GM11168 (cell line): ENCODE results near the gene TMEM134.
"Not testable (repeated sequence)": the region's sequence is repeated elsewhere in the genome, so short reads cannot be mapped to it uniquely, and the experiment has no call there.

Experiments
- in situ Hi-C: fragments of 300-500 bp; cut with MboI; formaldehyde crosslinking; loops from one replicate; pipeline ENCODE4 v1.12.0; 2022; ENCODE audit warnings: low sequenced_read_pairs; ENCODE audit not compliant: unreplicated experiment

TMEM134 gene

DNA sequence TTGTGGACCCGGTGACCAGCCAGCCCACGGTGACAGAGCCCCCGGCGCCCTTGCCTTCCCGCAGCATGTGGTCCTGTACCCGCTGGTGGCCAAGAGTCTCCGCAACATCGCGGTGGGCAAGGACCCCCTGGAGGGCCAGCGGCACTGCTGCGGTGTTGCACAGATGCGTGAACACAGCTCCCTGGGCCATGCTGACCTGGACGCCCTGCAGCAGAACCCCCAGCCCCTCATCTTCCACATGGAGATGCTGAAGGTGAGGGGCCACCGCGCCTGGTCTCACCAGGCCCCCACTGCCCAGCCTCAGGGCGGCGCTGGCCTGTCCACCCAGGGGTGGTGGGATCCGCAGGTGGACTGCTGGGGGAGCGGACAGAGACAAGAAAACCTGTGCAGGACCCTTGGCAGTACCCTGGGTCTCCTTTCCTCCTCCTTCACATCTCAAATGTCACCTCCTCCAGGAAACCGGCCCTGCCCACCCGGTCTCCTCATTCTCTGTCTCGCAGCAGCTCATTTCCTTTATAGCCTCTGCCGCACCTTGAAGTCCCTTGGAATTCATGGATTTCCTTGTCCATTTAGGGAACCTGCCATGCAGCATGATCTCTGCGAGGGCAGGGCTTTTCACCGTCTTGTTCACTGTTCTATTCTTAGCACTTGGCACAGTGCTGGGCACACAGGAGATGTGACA lies 20.3 kb upstream of the TMEM134 start:
- in situ Hi-C loops, result no loop called here

DNA sequence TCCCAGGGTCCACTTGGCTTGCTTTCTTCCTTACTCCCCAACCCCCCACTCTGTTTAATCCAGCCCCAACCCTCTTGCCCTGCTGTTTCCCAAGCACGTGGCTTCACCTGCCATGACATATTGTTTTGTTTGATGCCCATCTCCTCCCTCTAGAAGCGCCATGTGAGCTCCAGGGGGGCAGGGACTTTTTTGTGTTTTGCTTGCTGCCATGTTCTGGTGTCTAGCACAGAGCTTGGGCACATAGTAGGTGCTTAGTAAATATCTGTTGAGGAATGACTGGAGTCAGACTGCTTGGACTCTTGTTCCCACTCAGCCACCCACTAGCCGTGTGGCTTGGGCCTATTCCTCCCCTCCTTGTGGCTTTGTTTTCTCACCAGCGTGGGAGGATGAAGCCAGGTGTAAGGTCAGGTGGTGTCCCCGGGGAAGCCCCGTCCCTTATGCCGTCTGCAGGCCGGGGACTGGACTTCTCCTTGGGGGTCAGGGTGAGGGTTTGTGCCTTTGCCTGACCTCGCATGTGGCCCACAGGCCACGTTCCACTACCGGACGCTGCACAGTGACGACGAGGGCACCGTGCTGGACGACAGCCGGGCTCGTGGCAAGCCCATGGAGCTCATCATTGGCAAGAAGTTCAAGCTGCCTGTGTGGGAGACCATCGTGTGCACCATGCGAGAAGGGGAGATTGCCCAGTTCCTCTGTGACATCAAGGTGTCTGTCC lies 17.6 kb upstream of the TMEM134 start:
- in situ Hi-C loops, result no loop called here

- in situ Hi-C loops, result not testable (repeated sequence)
Measured at GRCh38 chr11:67485873-67486361, 16.9 kb upstream of the TMEM134 start.

- in situ Hi-C loops, result no loop called here
Measured at GRCh38 chr11:67484847-67485311, 15.8 kb upstream of the TMEM134 start.

GRCh38 chr11:67483831-67484665 lies 15.0 kb upstream of the TMEM134 start:
- in situ Hi-C loops, result no loop called here

- in situ Hi-C loops, result no loop called here
Measured at GRCh38 chr11:67482827-67483798, 14.1 kb upstream of the TMEM134 start, which contains the start of gene AIP. AIP (plus strand) TSS chr11:67483026; CDS start chr11:67483159, 133 bp downstream.

- in situ Hi-C loops, result no loop called here
Measured at GRCh38 chr11:67482275-67482826, 13.3 kb upstream of the TMEM134 start.

DNA sequence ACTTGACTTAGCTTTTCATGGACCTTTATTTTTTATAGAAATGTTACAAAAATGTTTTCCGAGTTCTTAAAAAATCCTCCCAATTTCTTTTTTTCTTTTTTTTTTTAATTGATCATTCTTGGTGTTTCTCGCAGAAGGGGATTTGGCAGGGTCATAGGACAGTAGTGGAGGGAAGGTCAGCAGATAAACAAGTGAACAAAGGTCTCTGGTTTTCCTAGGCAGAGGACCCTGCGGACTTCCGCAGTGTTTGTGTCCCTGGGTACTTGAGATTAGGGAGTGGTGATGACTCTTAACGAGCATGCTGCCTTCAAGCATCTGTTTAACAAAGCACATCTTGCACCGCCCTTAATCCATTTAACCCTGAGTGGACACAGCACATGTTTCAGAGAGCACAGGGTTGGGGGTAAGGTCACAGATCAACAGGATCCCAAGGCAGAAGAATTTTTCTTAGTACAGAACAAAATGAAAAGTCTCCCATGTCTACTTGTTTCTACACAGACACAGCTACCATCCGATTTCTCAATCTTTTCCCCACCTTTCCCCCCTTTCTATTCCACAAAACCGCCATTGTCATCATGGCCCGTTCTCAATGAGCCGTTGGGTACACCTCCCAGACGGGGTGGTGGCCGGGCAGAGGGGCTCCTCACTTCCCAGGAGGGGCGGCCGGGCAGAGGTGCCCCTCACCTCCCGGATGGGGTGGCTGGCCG lies 8.4 kb upstream of the TMEM134 start:
- in situ Hi-C loops, result not testable (repeated sequence)

DNA sequence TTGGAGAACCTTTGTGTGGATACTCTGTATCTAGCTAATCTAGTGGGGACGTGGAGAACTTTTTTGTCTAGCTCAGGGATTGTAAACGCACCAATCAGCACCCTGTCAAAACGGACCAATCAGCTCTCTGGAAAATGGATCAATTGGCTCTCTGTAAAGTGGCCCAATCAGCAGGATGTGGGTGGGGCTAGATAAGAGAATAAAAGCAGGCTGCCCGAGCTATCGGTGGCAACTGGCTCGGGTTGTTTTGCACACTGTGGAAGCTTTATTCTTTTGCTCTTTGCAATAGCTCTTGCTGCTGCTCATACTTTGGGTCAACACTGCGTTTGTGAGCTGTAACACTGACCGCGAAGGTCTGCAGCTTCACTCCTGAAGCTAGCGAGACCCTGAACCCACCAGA lies 7.6 kb upstream of the TMEM134 start:
- in situ Hi-C loops, result not testable (repeated sequence)

DNA sequence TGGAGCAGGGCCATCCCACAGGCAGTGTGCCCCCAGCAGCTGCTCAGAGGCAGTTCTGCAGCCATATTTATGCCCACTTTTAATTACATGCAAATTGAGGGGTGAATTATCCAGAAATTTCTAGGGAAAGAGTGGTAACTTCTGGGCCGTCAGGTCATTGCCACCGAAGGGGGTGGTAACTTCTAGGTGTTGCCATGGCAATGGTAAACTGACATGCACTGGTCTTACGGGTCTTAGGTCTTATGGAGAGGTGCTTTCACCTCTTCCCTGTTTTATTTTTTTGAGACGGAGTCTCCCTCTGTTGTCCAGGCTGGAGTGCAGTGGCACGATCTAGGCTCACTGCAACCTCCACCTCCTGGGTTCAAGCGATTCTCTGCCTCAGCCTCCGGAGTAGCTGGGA lies 3.8 kb upstream of the TMEM134 start:
- in situ Hi-C loops, result no loop called here

- in situ Hi-C loops, result no loop called here
Measured at GRCh38 chr11:67470337-67471002, 1.4 kb upstream of the TMEM134 start.

GRCh38 chr11:67469508-67469811 lies 409 bp upstream of the TMEM134 start:
- in situ Hi-C loops, result no loop called here

DNA sequence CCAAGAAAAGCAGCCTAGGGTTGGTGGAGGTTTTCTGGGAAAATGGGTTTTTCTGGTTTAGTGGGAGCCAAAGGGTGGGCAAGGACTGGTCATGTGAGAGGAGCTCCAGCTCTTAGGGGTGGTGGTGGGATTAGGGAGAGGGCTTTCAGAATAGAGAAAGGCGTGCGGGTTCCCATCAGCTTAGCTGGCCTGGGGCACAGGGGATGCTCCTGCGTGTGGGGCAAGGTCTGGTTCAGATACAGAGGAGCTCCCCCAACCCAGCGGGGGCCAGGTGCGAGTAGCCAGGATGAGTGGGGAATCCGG lies 644 bp downstream of the TMEM134 start:
- in situ Hi-C loops, result no loop called here

- in situ Hi-C loops, result no loop called here
Measured at GRCh38 chr11:67468056-67468455, 995 bp downstream of the TMEM134 start.

DNA sequence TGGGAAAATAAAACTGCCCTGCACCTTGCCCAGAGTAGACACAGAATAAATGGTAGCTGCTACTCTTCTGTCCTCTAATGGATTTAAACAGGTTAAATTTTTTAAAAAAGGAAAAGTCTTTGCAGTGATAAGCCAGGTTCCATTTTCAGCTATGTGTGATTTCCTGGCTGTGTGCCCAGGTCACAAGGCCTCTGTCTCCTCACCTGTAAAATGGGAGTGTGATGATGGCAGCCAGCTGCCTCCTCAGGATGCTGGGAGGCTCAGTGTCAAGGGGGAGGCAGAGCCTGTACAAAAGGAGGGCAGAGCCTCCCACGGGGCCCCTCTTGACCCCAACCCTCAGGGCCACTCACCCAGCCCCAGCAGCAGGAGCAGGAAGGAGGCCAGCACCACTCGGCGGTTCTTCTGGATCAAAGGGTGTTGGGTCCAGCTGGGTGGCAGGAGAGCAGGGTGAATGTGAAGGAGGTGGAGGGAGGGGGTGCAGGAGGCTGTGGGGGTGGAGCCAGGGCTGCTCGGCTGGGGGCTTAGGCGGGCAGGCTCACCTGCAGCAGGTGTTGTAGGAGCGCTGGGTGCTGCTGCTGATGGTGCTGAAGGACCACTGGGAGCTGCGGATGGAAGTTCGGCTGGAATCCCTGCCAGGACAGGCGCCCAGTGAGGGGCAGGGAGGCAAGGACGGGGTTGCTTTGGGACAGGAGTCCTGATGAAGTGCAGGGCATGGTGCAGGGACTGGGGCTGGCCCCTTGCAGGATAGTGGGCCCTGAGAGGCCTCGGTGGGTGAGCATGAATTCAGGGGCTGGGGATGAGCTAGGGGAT lies 1.9 kb downstream of the TMEM134 start:
- in situ Hi-C loops, result no loop called here

GRCh38 chr11:67466367-67466766 lies 2.7 kb downstream of the TMEM134 start:
- in situ Hi-C loops, result no loop called here

GRCh38 chr11:67465530-67465929 lies 3.5 kb downstream of the TMEM134 start:
- in situ Hi-C loops, result not testable (repeated sequence)

DNA sequence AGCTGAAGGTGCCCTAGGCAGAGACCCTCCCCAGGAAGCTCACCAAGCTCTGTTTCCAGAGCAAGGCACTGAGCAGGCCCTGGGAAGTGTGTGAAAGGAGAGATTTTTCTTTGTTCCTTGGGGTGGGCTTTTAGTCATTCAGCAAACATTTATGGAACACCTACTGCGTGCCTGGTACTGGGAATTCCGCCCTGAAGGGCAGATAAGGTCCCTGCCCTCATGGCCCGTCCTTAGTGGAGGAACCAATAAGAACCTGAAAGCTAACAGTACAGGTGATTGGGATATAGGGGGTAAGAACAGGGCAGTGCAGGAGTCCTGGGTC lies 3.9 kb downstream of the TMEM134 start:
- in situ Hi-C loops, result no loop called here
